ENCODE results near the gene GPR65.

GPR65 gene

GRCh38 chr14:88040146-88040545 is 35.2 kb downstream of the GPR65 start:
- no peak for DNase-seq (ENCODE audit: low read depth)

- DNase-seq (ENCODE audit: low read depth): no peak
Observed at GRCh38 chr14:88043529-88044443, 38.9 kb downstream of the GPR65 start.

GRCh38 chr14:88044444-88044758 is 39.5 kb downstream of the GPR65 start:
- DNase-seq (ENCODE audit: low read depth): no peak

GRCh38 chr14:88044776-88045446 is 40.0 kb downstream of the GPR65 start:
- no peak for DNase-seq (ENCODE audit: low read depth)

- DNase-seq (ENCODE audit: low read depth): no peak
Observed at GRCh38 chr14:88045705-88046104, 40.8 kb downstream of the GPR65 start.

- DNase-seq (ENCODE audit: low read depth): no peak
Observed at GRCh38 chr14:88048351-88048750, 43.4 kb downstream of the GPR65 start.

GRCh38 chr14:88049266-88049665 is 44.3 kb downstream of the GPR65 start:
- no peak for DNase-seq (ENCODE audit: low read depth)

GRCh38 chr14:88049936-88050335 is 45.0 kb downstream of the GPR65 start:
- DNase-seq (ENCODE audit: low read depth): no peak

- DNase-seq (ENCODE audit: low read depth): no peak
Observed at GRCh38 chr14:88060576-88060975, 55.6 kb downstream of the GPR65 start.

- no peak for DNase-seq (ENCODE audit: low read depth)
Observed at GRCh38 chr14:88063811-88064210, 58.9 kb downstream of the GPR65 start.

Data from stimulated activated CD8-positive, alpha-beta memory T cell treated with anti-CD3 and anti-CD28 coated beads, Interleukin-12 subunit alpha, Interleukin-12 subunit beta, amount 100 ng/mL, for 4 hours (primary cell).